ENCODE data around the gene GPR18.

DNA sequence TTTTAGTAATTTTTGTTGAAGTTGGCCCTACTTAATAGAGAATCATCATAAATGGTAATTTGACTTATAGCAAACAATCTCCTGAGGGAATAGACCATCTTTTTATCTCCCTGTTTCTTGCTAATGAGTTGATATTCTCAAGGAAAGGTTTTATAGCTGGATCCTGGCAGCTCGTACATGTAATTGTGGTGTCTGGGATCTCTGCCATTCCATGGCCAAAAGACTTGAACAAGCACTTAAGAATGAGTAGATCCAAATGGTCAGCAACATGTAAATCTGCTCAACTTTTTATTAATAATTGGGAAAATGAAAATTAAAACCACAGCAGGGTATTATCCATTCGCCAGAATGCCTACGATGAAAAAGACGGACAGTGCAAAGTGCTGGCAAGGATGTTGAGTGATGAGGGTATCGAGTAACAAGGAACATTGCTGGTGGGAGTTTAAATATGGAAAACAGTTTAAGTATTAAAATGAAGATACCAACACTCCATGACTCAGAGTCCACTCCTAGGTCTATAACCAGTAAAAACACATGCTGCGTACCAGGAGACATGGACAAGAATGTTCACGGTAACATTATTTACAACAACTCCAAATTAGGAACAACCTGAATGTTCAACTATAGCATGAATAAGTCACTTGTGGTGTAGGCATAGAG lies 5.1 kb upstream of the GPR18 start:
- TF ChIP-seq, protein P1, sequence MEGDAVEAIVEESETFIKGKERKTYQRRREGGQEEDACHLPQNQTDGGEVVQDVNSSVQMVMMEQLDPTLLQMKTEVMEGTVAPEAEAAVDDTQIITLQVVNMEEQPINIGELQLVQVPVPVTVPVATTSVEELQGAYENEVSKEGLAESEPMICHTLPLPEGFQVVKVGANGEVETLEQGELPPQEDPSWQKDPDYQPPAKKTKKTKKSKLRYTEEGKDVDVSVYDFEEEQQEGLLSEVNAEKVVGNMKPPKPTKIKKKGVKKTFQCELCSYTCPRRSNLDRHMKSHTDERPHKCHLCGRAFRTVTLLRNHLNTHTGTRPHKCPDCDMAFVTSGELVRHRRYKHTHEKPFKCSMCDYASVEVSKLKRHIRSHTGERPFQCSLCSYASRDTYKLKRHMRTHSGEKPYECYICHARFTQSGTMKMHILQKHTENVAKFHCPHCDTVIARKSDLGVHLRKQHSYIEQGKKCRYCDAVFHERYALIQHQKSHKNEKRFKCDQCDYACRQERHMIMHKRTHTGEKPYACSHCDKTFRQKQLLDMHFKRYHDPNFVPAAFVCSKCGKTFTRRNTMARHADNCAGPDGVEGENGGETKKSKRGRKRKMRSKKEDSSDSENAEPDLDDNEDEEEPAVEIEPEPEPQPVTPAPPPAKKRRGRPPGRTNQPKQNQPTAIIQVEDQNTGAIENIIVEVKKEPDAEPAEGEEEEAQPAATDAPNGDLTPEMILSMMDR (conservative IDR thresholded peaks at IDR 0.05) = no peak
- no peak for TF ChIP-seq EZH2 (IDR thresholded peaks at IDR 0.05; ENCODE audit: low read depth)

All from PC-9 (cell line).